Activated naive CD8-positive, alpha-beta T cell (primary cell): ENCODE results near the gene COL27A1.

Experiments used
- H3K27ac Mint-ChIP-seq: one replicate; pipeline ENCODE4 v1.8.0; 2021; ENCODE audit warnings: mixed read lengths
- H3K27me3 Mint-ChIP-seq: one replicate; pipeline ENCODE4 v1.8.0; 2021; ENCODE audit warnings: mixed read lengths
- H3K36me3 Mint-ChIP-seq: one replicate; pipeline ENCODE4 v1.8.0; 2021; ENCODE audit warnings: mixed read lengths
- H3K4me1 Mint-ChIP-seq: one replicate; pipeline ENCODE4 v1.8.0; 2021; ENCODE audit warnings: low read depth, mixed read lengths
- H3K4me3 Mint-ChIP-seq: one replicate; pipeline ENCODE4 v1.8.0; 2021; ENCODE audit warnings: mild to moderate bottlenecking, mixed read lengths
- H3K9me3 Mint-ChIP-seq: one replicate; pipeline ENCODE4 v1.8.0; 2021; ENCODE audit warnings: low read depth, mixed read lengths

COL27A1 gene

GRCh38 chr9:114150608-114151007 is 4.7 kb upstream of the COL27A1 start:
- Mint-ChIP-seq H3K27me3 (peaks cover 35% of the 10 kb centered on the region), H3K4me1 (peaks cover 12% of the 10 kb centered on the region), H3K36me3 (peaks cover 2% of the 10 kb centered on the region), H3K27ac (no peak overlapping the region), H3K9me3 (no peaks in the 10 kb centered on the region), H3K4me3 (no peak overlapping the region)

GRCh38 chr9:114151426-114151956 is 3.8 kb upstream of the COL27A1 start:
- no peak overlapping the region for H3K27ac Mint-ChIP-seq
- H3K36me3 Mint-ChIP-seq, result peaks cover 2% of the 10 kb centered on the region
- peaks cover 15% of the 10 kb centered on the region for H3K4me1 Mint-ChIP-seq
- H3K27me3 Mint-ChIP-seq, result peaks cover 35% of the 10 kb centered on the region
- no peaks in the 10 kb centered on the region for H3K9me3 Mint-ChIP-seq
- no peak overlapping the region for H3K4me3 Mint-ChIP-seq

GRCh38 chr9:114153761-114154599 is 1.4 kb upstream of the COL27A1 start:
- no peaks in the 10 kb centered on the region for H3K36me3 Mint-ChIP-seq
- peaks cover 30% of the 10 kb centered on the region for H3K27me3 Mint-ChIP-seq
- H3K4me1 Mint-ChIP-seq, result peaks cover 22% of the 10 kb centered on the region
- H3K4me3 Mint-ChIP-seq, result peak overlapping the region; percentile 83
- no peaks in the 10 kb centered on the region for H3K9me3 Mint-ChIP-seq
- H3K27ac Mint-ChIP-seq, result no peak overlapping the region

- H3K27ac Mint-ChIP-seq, result no peak overlapping the region
- H3K4me1 Mint-ChIP-seq, result peaks cover 22% of the 10 kb centered on the region
- H3K27me3 Mint-ChIP-seq, result peaks cover 29% of the 10 kb centered on the region
- peak overlapping the region; percentile 83 for H3K4me3 Mint-ChIP-seq
- H3K9me3 Mint-ChIP-seq, result no peaks in the 10 kb centered on the region
- H3K36me3 Mint-ChIP-seq, result no peaks in the 10 kb centered on the region
Measured at GRCh38 chr9:114154600-114155102, 686 bp upstream of the COL27A1 start.

GRCh38 chr9:114155995-114156656 is 789 bp downstream of the COL27A1 start:
- H3K27me3 Mint-ChIP-seq, result peaks cover 21% of the 10 kb centered on the region
- H3K4me3 Mint-ChIP-seq, result peak overlapping the region; percentile 90
- H3K9me3 Mint-ChIP-seq, result no peaks in the 10 kb centered on the region
- H3K4me1 Mint-ChIP-seq, result peaks cover 22% of the 10 kb centered on the region
- no peaks in the 10 kb centered on the region for H3K36me3 Mint-ChIP-seq
- peak overlapping the region; percentile 58 for H3K27ac Mint-ChIP-seq

- Mint-ChIP-seq H3K4me3 (peak overlapping the region; percentile 90), H3K4me1 (peaks cover 22% of the 10 kb centered on the region), H3K36me3 (no peaks in the 10 kb centered on the region), H3K27me3 (peaks cover 16% of the 10 kb centered on the region), H3K27ac (peak overlapping the region; percentile 58), H3K9me3 (no peaks in the 10 kb centered on the region)
Measured at GRCh38 chr9:114156657-114157421, 1.5 kb downstream of the COL27A1 start.

- Mint-ChIP-seq H3K27me3 (peaks cover 8% of the 10 kb centered on the region), H3K27ac (peak overlapping the region; percentile 38), H3K4me3 (peak overlapping the region; percentile 90)
Measured at GRCh38 chr9:114157516-114158176, 2.3 kb downstream of the COL27A1 start.

GRCh38 chr9:114158482-114159130 is 3.3 kb downstream of the COL27A1 start:
- Mint-ChIP-seq H3K4me1 (peaks cover 20% of the 10 kb centered on the region), H3K27me3 (peaks cover 9% of the 10 kb centered on the region), H3K4me3 (no peak overlapping the region), H3K36me3 (no peaks in the 10 kb centered on the region), H3K9me3 (no peaks in the 10 kb centered on the region), H3K27ac (no peak overlapping the region)

More at GRCh38 chr9:114157516-114158176, 2.3 kb downstream of the COL27A1 start:
- H3K4me1 Mint-ChIP-seq, result peaks cover 22% of the 10 kb centered on the region
- H3K36me3 Mint-ChIP-seq, result no peaks in the 10 kb centered on the region
- H3K9me3 Mint-ChIP-seq, result no peaks in the 10 kb centered on the region

GRCh38 chr9:114159691-114160090 is 4.4 kb downstream of the COL27A1 start:
- no peaks in the 10 kb centered on the region for H3K36me3 Mint-ChIP-seq
- peaks cover 4% of the 10 kb centered on the region for H3K27me3 Mint-ChIP-seq
- no peaks in the 10 kb centered on the region for H3K9me3 Mint-ChIP-seq
- peaks cover 15% of the 10 kb centered on the region for H3K4me1 Mint-ChIP-seq
- H3K4me3 Mint-ChIP-seq, result no peak overlapping the region
- H3K27ac Mint-ChIP-seq, result no peak overlapping the region

- H3K4me3 Mint-ChIP-seq, result no peak overlapping the region
- no peak overlapping the region for H3K27ac Mint-ChIP-seq
- peaks cover 6% of the 10 kb centered on the region for H3K4me1 Mint-ChIP-seq
- no peaks in the 10 kb centered on the region for H3K9me3 Mint-ChIP-seq
- peaks cover 4% of the 10 kb centered on the region for H3K27me3 Mint-ChIP-seq
- H3K36me3 Mint-ChIP-seq, result no peaks in the 10 kb centered on the region
Measured at GRCh38 chr9:114161513-114161912, 6.2 kb downstream of the COL27A1 start.

GRCh38 chr9:114163517-114163951 is 8.2 kb downstream of the COL27A1 start:
- no peak overlapping the region for H3K27ac Mint-ChIP-seq
- no peak overlapping the region for H3K4me3 Mint-ChIP-seq
- no peaks in the 10 kb centered on the region for H3K36me3 Mint-ChIP-seq
- no peaks in the 10 kb centered on the region for H3K4me1 Mint-ChIP-seq
- H3K9me3 Mint-ChIP-seq, result no peaks in the 10 kb centered on the region
- peaks cover 2% of the 10 kb centered on the region for H3K27me3 Mint-ChIP-seq

GRCh38 chr9:114164191-114164794 is 9.0 kb downstream of the COL27A1 start:
- Mint-ChIP-seq H3K27me3 (peaks cover 2% of the 10 kb centered on the region), H3K27ac (no peak overlapping the region), H3K36me3 (no peaks in the 10 kb centered on the region), H3K4me1 (no peaks in the 10 kb centered on the region), H3K9me3 (no peaks in the 10 kb centered on the region), H3K4me3 (no peak overlapping the region)

- Mint-ChIP-seq H3K27ac (no peak overlapping the region), H3K9me3 (no peaks in the 10 kb centered on the region), H3K4me1 (no peaks in the 10 kb centered on the region), H3K27me3 (peaks cover 2% of the 10 kb centered on the region), H3K4me3 (no peak overlapping the region), H3K36me3 (no peaks in the 10 kb centered on the region)
Measured at GRCh38 chr9:114165407-114166102, 10.2 kb downstream of the COL27A1 start.
